ENCODE results near the gene PLEKHD1. TPM values are rescaled to one million over a fixed set of nuclear protein-coding genes. Genes with fewer than 3 reads are reported as not detected.
"Not testable (repeated sequence)": the region's sequence is repeated elsewhere in the genome, so short reads cannot be mapped to it uniquely, and the experiment has no call there.

PLEKHD1 gene
- total and polyA plus RNA-seq, 9 donors = 0.53 to 1.5 (median 0.89) TPM

GRCh38 chr14:69464379-69464778 lies 20.1 kb upstream of the PLEKHD1 start:
- DNase-seq = no peak
- Histone ChIP-seq H3K4me3 (ENCODE audit: low read length) (no peak overlapping the region), H3K27me3 (ENCODE audit: control insufficient read depth, insufficient read depth, low read length) (no peaks in the 10 kb centered on the region), H3K4me1 (ENCODE audit: control insufficient read depth, insufficient read depth, low read length) (no peaks in the 10 kb centered on the region), H3K9me3 (replicated peaks; ENCODE audit: control insufficient read depth, low read depth, low read length) (no peaks in the 10 kb centered on the region), H3K36me3 (ENCODE audit: control insufficient read depth, insufficient read depth, low read length) (peaks cover 9% of the 10 kb centered on the region), H3K27ac (ENCODE audit: low read length) (no peak overlapping the region)

GRCh38 chr14:69464829-69465228 lies 19.7 kb upstream of the PLEKHD1 start:
- Histone ChIP-seq H3K4me1 (ENCODE audit: control insufficient read depth, insufficient read depth, low read length) (no peaks in the 10 kb centered on the region), H3K27ac (ENCODE audit: low read length) (no peak overlapping the region), H3K36me3 (ENCODE audit: control insufficient read depth, insufficient read depth, low read length) (peaks cover 5% of the 10 kb centered on the region), H3K27me3 (ENCODE audit: control insufficient read depth, insufficient read depth, low read length) (no peaks in the 10 kb centered on the region), H3K4me3 (ENCODE audit: low read length) (no peak overlapping the region), H3K9me3 (replicated peaks; ENCODE audit: control insufficient read depth, low read depth, low read length) (no peaks in the 10 kb centered on the region)
- DNase-seq = no peak
- WGBS (ENCODE audit: insufficient coverage) = 75% methylated on average over 4 of the region's 6 CpGs

GRCh38 chr14:69468949-69469348 lies 15.6 kb upstream of the PLEKHD1 start:
- Histone ChIP-seq H3K4me1 (ENCODE audit: control insufficient read depth, insufficient read depth, low read length) (no peaks in the 10 kb centered on the region), H3K36me3 (ENCODE audit: control insufficient read depth, insufficient read depth, low read length) (no peaks in the 10 kb centered on the region), H3K4me3 (ENCODE audit: low read length) (no peak overlapping the region), H3K27me3 (ENCODE audit: control insufficient read depth, insufficient read depth, low read length) (no peaks in the 10 kb centered on the region), H3K9me3 (replicated peaks; ENCODE audit: control insufficient read depth, low read depth, low read length) (no peaks in the 10 kb centered on the region), H3K27ac (ENCODE audit: low read length) (no peak overlapping the region)
- no CpG with 5 or more reads among the region's 2 CpGs for WGBS (ENCODE audit: insufficient coverage)
- no peak for DNase-seq

GRCh38 chr14:69471436-69471835 lies 13.1 kb upstream of the PLEKHD1 start:
- H3K4me3 ChIP-seq (ENCODE audit: low read length) = no peak overlapping the region
- no peaks in the 10 kb centered on the region for H3K4me1 ChIP-seq (ENCODE audit: control insufficient read depth, insufficient read depth, low read length)
- no peaks in the 10 kb centered on the region for H3K27me3 ChIP-seq (ENCODE audit: control insufficient read depth, insufficient read depth, low read length)
- no peak for DNase-seq
- H3K36me3 ChIP-seq (ENCODE audit: control insufficient read depth, insufficient read depth, low read length) = no peaks in the 10 kb centered on the region
- H3K9me3 ChIP-seq (replicated peaks; ENCODE audit: control insufficient read depth, low read depth, low read length) = no peaks in the 10 kb centered on the region
- 73% methylated on average over 2 of the region's 3 CpGs for WGBS (ENCODE audit: insufficient coverage)
- no peak overlapping the region for H3K27ac ChIP-seq (ENCODE audit: low read length)

- 87% methylated on average over 9 of the region's 10 CpGs for WGBS (ENCODE audit: insufficient coverage)
- Histone ChIP-seq H3K4me1 (ENCODE audit: control insufficient read depth, insufficient read depth, low read length) (no peaks in the 10 kb centered on the region), H3K27ac (ENCODE audit: low read length) (no peak overlapping the region), H3K4me3 (ENCODE audit: low read length) (no peak overlapping the region), H3K36me3 (ENCODE audit: control insufficient read depth, insufficient read depth, low read length) (no peaks in the 10 kb centered on the region), H3K9me3 (replicated peaks; ENCODE audit: control insufficient read depth, low read depth, low read length) (no peaks in the 10 kb centered on the region), H3K27me3 (ENCODE audit: control insufficient read depth, insufficient read depth, low read length) (no peaks in the 10 kb centered on the region)
- no peak for DNase-seq
Measured at GRCh38 chr14:69471916-69472315, 12.6 kb upstream of the PLEKHD1 start.

GRCh38 chr14:69473260-69473659 lies 11.3 kb upstream of the PLEKHD1 start:
- no CpG with 5 or more reads among the region's 3 CpGs for WGBS (ENCODE audit: insufficient coverage)
- no peak for DNase-seq
- H3K27me3 ChIP-seq (ENCODE audit: control insufficient read depth, insufficient read depth, low read length) = no peaks in the 10 kb centered on the region
- H3K4me1 ChIP-seq (ENCODE audit: control insufficient read depth, insufficient read depth, low read length) = no peaks in the 10 kb centered on the region
- no peaks in the 10 kb centered on the region for H3K36me3 ChIP-seq (ENCODE audit: control insufficient read depth, insufficient read depth, low read length)
- H3K4me3 ChIP-seq (ENCODE audit: low read length) = no peak overlapping the region
- H3K27ac ChIP-seq (ENCODE audit: low read length) = no peak overlapping the region
- H3K9me3 ChIP-seq (replicated peaks; ENCODE audit: control insufficient read depth, low read depth, low read length) = no peaks in the 10 kb centered on the region

- Histone ChIP-seq H3K27ac (ENCODE audit: low read length) (no peak overlapping the region), H3K9me3 (replicated peaks; ENCODE audit: control insufficient read depth, low read depth, low read length) (no peaks in the 10 kb centered on the region), H3K4me1 (ENCODE audit: control insufficient read depth, insufficient read depth, low read length) (no peaks in the 10 kb centered on the region), H3K36me3 (ENCODE audit: control insufficient read depth, insufficient read depth, low read length) (no peaks in the 10 kb centered on the region), H3K27me3 (ENCODE audit: control insufficient read depth, insufficient read depth, low read length) (no peaks in the 10 kb centered on the region), H3K4me3 (ENCODE audit: low read length) (no peak overlapping the region)
- no CpG with 5 or more reads among the region's 3 CpGs for WGBS (ENCODE audit: insufficient coverage)
- DNase-seq = no peak
Measured at GRCh38 chr14:69473946-69474345, 10.6 kb upstream of the PLEKHD1 start.

- 75% methylated on average over 7 of the region's 8 CpGs for WGBS (ENCODE audit: insufficient coverage)
- DNase-seq = no peak
- H3K36me3 ChIP-seq (ENCODE audit: control insufficient read depth, insufficient read depth, low read length) = no peaks in the 10 kb centered on the region
- H3K27ac ChIP-seq (ENCODE audit: low read length) = no peak overlapping the region
- H3K4me1 ChIP-seq (ENCODE audit: control insufficient read depth, insufficient read depth, low read length) = no peaks in the 10 kb centered on the region
- no peak overlapping the region for H3K4me3 ChIP-seq (ENCODE audit: low read length)
- no peaks in the 10 kb centered on the region for H3K27me3 ChIP-seq (ENCODE audit: control insufficient read depth, insufficient read depth, low read length)
- H3K9me3 ChIP-seq (replicated peaks; ENCODE audit: control insufficient read depth, low read depth, low read length) = no peaks in the 10 kb centered on the region
Measured at GRCh38 chr14:69475194-69475818, 9.2 kb upstream of the PLEKHD1 start.

- DNase-seq; H3K9me3 ChIP-seq (replicated peaks; ENCODE audit: control insufficient read depth, low read depth, low read length); H3K27me3 ChIP-seq (ENCODE audit: control insufficient read depth, insufficient read depth, low read length); H3K4me3 ChIP-seq (ENCODE audit: low read length); H3K4me1 ChIP-seq (ENCODE audit: control insufficient read depth, insufficient read depth, low read length); H3K27ac ChIP-seq (ENCODE audit: low read length); H3K36me3 ChIP-seq (ENCODE audit: control insufficient read depth, insufficient read depth, low read length): not testable (repeated sequence)
- no CpG with 5 or more reads among the region's 5 CpGs for WGBS (ENCODE audit: insufficient coverage)
Measured at GRCh38 chr14:69476824-69477450, 7.6 kb upstream of the PLEKHD1 start.

- DNase-seq; H3K27ac ChIP-seq (ENCODE audit: low read length); H3K9me3 ChIP-seq (replicated peaks; ENCODE audit: control insufficient read depth, low read depth, low read length); H3K4me1 ChIP-seq (ENCODE audit: control insufficient read depth, insufficient read depth, low read length); H3K36me3 ChIP-seq (ENCODE audit: control insufficient read depth, insufficient read depth, low read length); H3K4me3 ChIP-seq (ENCODE audit: low read length): not testable (repeated sequence)
- peaks cover 15% of the 10 kb centered on the region for H3K27me3 ChIP-seq (ENCODE audit: control insufficient read depth, insufficient read depth, low read length)
- 71% methylated on average over 1 of the region's 2 CpGs for WGBS (ENCODE audit: insufficient coverage)
Measured at GRCh38 chr14:69478055-69478454, 6.5 kb upstream of the PLEKHD1 start.

- no peak for DNase-seq
- Histone ChIP-seq H3K36me3 (ENCODE audit: control insufficient read depth, insufficient read depth, low read length) (no peaks in the 10 kb centered on the region), H3K9me3 (replicated peaks; ENCODE audit: control insufficient read depth, low read depth, low read length) (no peaks in the 10 kb centered on the region), H3K4me1 (ENCODE audit: control insufficient read depth, insufficient read depth, low read length) (peaks cover 16% of the 10 kb centered on the region), H3K4me3 (ENCODE audit: low read length) (no peak overlapping the region), H3K27me3 (ENCODE audit: control insufficient read depth, insufficient read depth, low read length) (peaks cover 30% of the 10 kb centered on the region), H3K27ac (ENCODE audit: low read length) (no peak overlapping the region)
- WGBS (ENCODE audit: insufficient coverage) = no CpG with 5 or more reads among the region's 5 CpGs
Measured at GRCh38 chr14:69479696-69480095, 4.8 kb upstream of the PLEKHD1 start.
